SK-N-SH (cell line): Measurements from ENCODE around the gene EPHA3.

ENCODE experiments used
- ELF1 ChIP-seq: IDR thresholded peaks from 2 replicates; pipeline ENCODE4 v1.4.0; 2012
- POLR2AphosphoS5 ChIP-seq: IDR thresholded peaks from 2 replicates; pipeline ENCODE4 v1.6.1; 2012; ENCODE audit warnings: low read depth, low read length
- RAD21 ChIP-seq: IDR thresholded peaks from 2 replicates; pipeline ENCODE4 v1.6.1; 2012; ENCODE audit warnings: mild to moderate bottlenecking, low read length
- TEAD4 ChIP-seq: IDR thresholded peaks from 2 replicates; pipeline ENCODE4 v1.4.0; 2012; ENCODE audit warnings: mild to moderate bottlenecking, borderline replicate concordance; ENCODE audit not compliant: insufficient read depth
- TF ChIP-seq, protein P1 (sequence below): IDR thresholded peaks from 2 replicates; pipeline ENCODE4 v1.4.0; 2012; ENCODE audit warnings: low read depth, borderline replicate concordance

- no peak for TF ChIP-seq RAD21
- no peak for TF ChIP-seq TEAD4
- TF ChIP-seq POLR2AphosphoS5 = no peak
- TF ChIP-seq, protein P1, sequence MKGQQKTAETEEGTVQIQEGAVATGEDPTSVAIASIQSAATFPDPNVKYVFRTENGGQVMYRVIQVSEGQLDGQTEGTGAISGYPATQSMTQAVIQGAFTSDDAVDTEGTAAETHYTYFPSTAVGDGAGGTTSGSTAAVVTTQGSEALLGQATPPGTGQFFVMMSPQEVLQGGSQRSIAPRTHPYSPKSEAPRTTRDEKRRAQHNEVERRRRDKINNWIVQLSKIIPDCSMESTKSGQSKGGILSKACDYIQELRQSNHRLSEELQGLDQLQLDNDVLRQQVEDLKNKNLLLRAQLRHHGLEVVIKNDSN = no peak
- no peak for TF ChIP-seq ELF1
Measured at GRCh38 chr3:89256395-89256794, 149.0 kb downstream of the EPHA3 start.
